H1 (cell line): ENCODE results near the gene TSHZ2. TPM values are rescaled to one million over a fixed set of nuclear protein-coding genes. Genes with fewer than 3 reads are reported as not detected.

Source experiments
- CTCF ChIA-PET: fragments of 300-600 bp; sonication (Branson Sonifier 250); formaldehyde crosslinking; loops from one replicate; lab custom pipeline; 2021; ENCODE audit not compliant: partially characterized antibody; lab: Charles Lee
- POLR2A ChIA-PET: fragments of 300-600 bp; sonication (Branson Sonifier 250); formaldehyde crosslinking; loops from one replicate; lab custom pipeline; 2021; ENCODE audit warnings: inconsistent platforms; ENCODE audit not compliant: partially characterized antibody; lab: Charles Lee
- DNase-seq, 2 experiments: peaks; one replicate each; pipeline versions ENCODE4 v3.0.0 to v3.0.0-alpha.2; 2010 to 2022; ENCODE audit warnings: low spot score in 2 of 2, low read depth in 1 of 2, mixed read lengths in 1 of 2
- FAIRE-seq: peaks from 2 replicates; lab custom pipeline; 2011; peaks lifted over from hg19 to GRCh38; lab: Jason Lieb, UNC
- H2AFZ ChIP-seq: 2 replicates; pipeline ENCODE4 v1.8.1; 2012; ENCODE audit warnings: low read length, inconsistent platforms
- H2AK5ac ChIP-seq: 2 replicates; pipeline ENCODE4 v1.6.1; 2013; ENCODE audit warnings: low read depth, low read length
- H2BK120ac ChIP-seq: replicated peaks from 2 replicates; pipeline ENCODE3; 2013; ENCODE audit warnings: low read depth, low read length, inconsistent platforms
- H2BK12ac ChIP-seq: 2 replicates; pipeline ENCODE4 v1.6.1; 2013; ENCODE audit warnings: low read depth, low read length
- H2BK15ac ChIP-seq: 2 replicates; pipeline ENCODE4 v1.6.1; 2013; ENCODE audit warnings: low read length
- H2BK20ac ChIP-seq: 2 replicates; pipeline ENCODE4 v1.6.1; 2013; ENCODE audit warnings: low read length
- H2BK5ac ChIP-seq: 2 replicates; pipeline ENCODE4 v1.6.1; 2013; ENCODE audit warnings: low read depth, low read length
- H3K14ac ChIP-seq: 2 replicates; pipeline ENCODE4 v1.6.1; 2013; ENCODE audit warnings: inconsistent platforms; ENCODE audit not compliant: insufficient read length
- H3K18ac ChIP-seq: 2 replicates; pipeline ENCODE4 v1.6.1; 2013; ENCODE audit warnings: low read length; ENCODE audit errors: extremely low read depth
- H3K23ac ChIP-seq: 2 replicates; pipeline ENCODE4 v1.6.1; 2013; ENCODE audit warnings: inconsistent platforms; ENCODE audit not compliant: insufficient read length
- H3K23me2 ChIP-seq: 2 replicates; pipeline ENCODE4 v1.6.1; 2013; ENCODE audit warnings: low read depth, low read length
- H3K27ac ChIP-seq: 2 replicates; pipeline ENCODE4 v1.6.1; 2011; ENCODE audit warnings: low read depth, low read length, inconsistent platforms
- H3K27me3 ChIP-seq, 4 experiments: replicated peaks in 1 of 4; 1 replicate in 1 of 4; 2 replicates in 3 of 4; pipeline versions ENCODE4 v1.6.1 to v1.8.1; 2011 to 2013; ENCODE audit warnings: low read length in 3 of 4, mild to moderate bottlenecking in 3 of 4, inconsistent platforms in 2 of 4, mixed read lengths in 2 of 4, moderate library complexity in 1 of 4; ENCODE audit not compliant: control insufficient read depth in 3 of 4, insufficient read depth in 3 of 4; ENCODE audit errors: extremely low read depth in 1 of 4
- H3K36me3 ChIP-seq, 4 experiments: 2 replicates each; pipeline versions ENCODE4 v1.6.1 to v1.8.1; 2011 to 2013; ENCODE audit warnings: mild to moderate bottlenecking in 4 of 4, low read length in 3 of 4, moderate library complexity in 2 of 4, control low read depth in 1 of 4, inconsistent platforms in 1 of 4; ENCODE audit not compliant: insufficient read depth in 4 of 4, control insufficient read depth in 2 of 4
- H3K4ac ChIP-seq: replicated peaks from 2 replicates; pipeline ENCODE3; 2013; ENCODE audit warnings: low read length, low read depth, mixed read lengths, inconsistent platforms; ENCODE audit not compliant: insufficient read length
- H3K4me1 ChIP-seq, 4 experiments: replicated peaks in 1 of 4; 1 replicate in 1 of 4; 2 replicates in 3 of 4; pipeline versions ENCODE4 v1.6.1 to v1.8.1; 2011 to 2013; ENCODE audit warnings: low read length in 3 of 4, inconsistent platforms in 2 of 4, mixed read lengths in 1 of 4; ENCODE audit not compliant: insufficient read depth in 4 of 4, control insufficient read depth in 3 of 4
- H3K4me2 ChIP-seq, 2 experiments: 2 replicates each; pipeline versions ENCODE4 v1.6.1 to v1.8.1; 2011 to 2013; ENCODE audit warnings: low read depth in 2 of 2, low read length in 2 of 2, control low read depth in 1 of 2, inconsistent platforms in 1 of 2, mild to moderate bottlenecking in 1 of 2; ENCODE audit not compliant: insufficient read depth in 1 of 2
- H3K4me3 ChIP-seq, 4 experiments: fragments of 200-600, 300-600 bp in 1 of 4; sonication (generic), shearing (Covaris generic), sonication (Bioruptor Twin) in 1 of 4; 2 replicates each; pipeline versions ENCODE4 v1.5.1 to v1.8.1; 2011 to 2016; ENCODE audit warnings: low read length in 4 of 4, low read depth in 3 of 4, control low read depth in 2 of 4, inconsistent platforms in 2 of 4, mild to moderate bottlenecking in 2 of 4, mixed read lengths in 1 of 4, moderate library complexity in 1 of 4; ENCODE audit not compliant: insufficient read depth in 2 of 4; ENCODE audit errors: extremely low read depth in 1 of 4
- H3K56ac ChIP-seq: replicated peaks from 2 replicates; pipeline ENCODE3; 2013; ENCODE audit warnings: low read depth, mild to moderate bottlenecking, mixed read lengths, low read length, inconsistent platforms; ENCODE audit not compliant: insufficient read length
- H3K79me1 ChIP-seq: 2 replicates; pipeline ENCODE4 v1.6.1; 2013; ENCODE audit warnings: low read depth, low read length, control low read depth
- H3K79me2 ChIP-seq, 2 experiments: 2 replicates each; pipeline versions ENCODE4 v1.6.1 to v1.8.1; 2012 to 2013; ENCODE audit warnings: low read length in 2 of 2, mild to moderate bottlenecking in 2 of 2, inconsistent platforms in 1 of 2; ENCODE audit not compliant: insufficient read depth in 2 of 2, control insufficient read depth in 1 of 2
- H3K9ac ChIP-seq, 4 experiments: replicated peaks in 1 of 4; 1 replicate in 1 of 4; 2 replicates in 3 of 4; pipeline versions ENCODE4 v1.6.1 to v1.8.1; 2011 to 2013; ENCODE audit warnings: low read depth in 3 of 4, low read length in 3 of 4, control low read depth in 2 of 4, mild to moderate bottlenecking in 2 of 4, moderate library complexity in 2 of 4, inconsistent platforms in 1 of 4; ENCODE audit errors: extremely low read depth in 1 of 4
- H3K9me3 ChIP-seq, 2 experiments: 2 replicates each; pipeline versions ENCODE4 v1.6.1 to v1.8.1; 2012 to 2013; ENCODE audit warnings: mild to moderate bottlenecking in 2 of 2, moderate library complexity in 2 of 2, control low read depth in 1 of 2, inconsistent platforms in 1 of 2, low read depth in 1 of 2, low read length in 1 of 2, mixed read lengths in 1 of 2; ENCODE audit not compliant: insufficient read depth in 2 of 2
- H4K20me1 ChIP-seq, 2 experiments: replicated peaks in 1 of 2; 2 replicates each; pipeline versions ENCODE3 to v1.8.1; 2011 to 2013; ENCODE audit warnings: inconsistent platforms in 2 of 2, low read length in 2 of 2, mild to moderate bottlenecking in 1 of 2; ENCODE audit not compliant: insufficient read depth in 2 of 2, control insufficient read depth in 1 of 2
- H4K5ac ChIP-seq: 2 replicates; pipeline ENCODE4 v1.6.1; 2013; ENCODE audit warnings: low read length, low read depth, mixed read lengths, inconsistent platforms; ENCODE audit not compliant: insufficient read length
- H4K8ac ChIP-seq: 2 replicates; pipeline ENCODE4 v1.8.0; 2013; ENCODE audit warnings: mild to moderate bottlenecking, moderate library complexity, low read length, inconsistent platforms; ENCODE audit not compliant: insufficient read depth; ENCODE audit errors: extremely low read depth
- H4K91ac ChIP-seq: replicated peaks from 2 replicates; pipeline ENCODE3; 2013; ENCODE audit warnings: low read length, mixed read lengths, inconsistent platforms; ENCODE audit not compliant: insufficient read length
- KDM1A ChIP-seq: fragments of 200-600, 300-600 bp; sonication (generic); IDR thresholded peaks from 2 replicates; pipeline ENCODE4 v1.7.1; 2016; ENCODE audit warnings: mild to moderate bottlenecking, low read length, borderline replicate concordance
- MAX ChIP-seq: IDR thresholded peaks from 2 replicates; pipeline ENCODE4 v1.6.1; 2012; ENCODE audit warnings: inconsistent platforms
- SIN3A ChIP-seq, 2 experiments: IDR thresholded peaks in 1 of 2; conservative IDR thresholded peaks in 1 of 2; 2 replicates each; pipeline ENCODE4 v1.6.1; 2011 to 2012; ENCODE audit warnings: low read length in 2 of 2, improper control_type of control experiment in 1 of 2, low read depth in 1 of 2, mild to moderate bottlenecking in 1 of 2
- USF2 ChIP-seq: IDR thresholded peaks from 2 replicates; pipeline ENCODE4 v1.6.1; 2011; ENCODE audit warnings: low read length, improper control_type of control experiment
- WGBS, 2 experiments: shearing (Covaris generic) in 1 of 2; methylation state at CpG; one replicate each; pipeline versions ENCODE4 v1.1.6 to v1.1.7; 2013 to 2015; ENCODE audit warnings: low lambda C conversion rate in 2 of 2, mixed read lengths in 2 of 2, inconsistent platforms in 1 of 2, low coverage in 1 of 2, missing lambda C conversion rate in 1 of 2; ENCODE audit not compliant: insufficient replicate concordance in 2 of 2, insufficient coverage in 1 of 2, insufficient read length in 1 of 2; ENCODE audit errors: extremely low coverage in 1 of 2, missing lambda C conversion rate in 1 of 2; 5-methylcytosine and 5-hydroxymethylcytosine counted together
- polyA plus RNA-seq, 7 experiments: library from polyadenylated mRNA; depleted of rRNA in 3 of 7; stranded (reverse) in 5 of 7; unstranded in 2 of 7; fragments of >200 nt in 5 of 7; fragments of 200-250 nt in 2 of 7; gene quantifications; 1 replicate in 5 of 7; 2 replicates in 1 of 7; 4 replicates in 1 of 7; pipeline versions ENCODE4 v1.2.1 to v1.2.3, GENCODE V29; 2011 to 2013; ENCODE audit warnings: missing spikeins in 2 of 7, mixed read lengths in 2 of 7
- total RNA-seq: library from RNA; stranded (reverse); fragmentation: NEBNext Ultra II Directional; extraction: Animal tissue kit (Norgen Biotek cat#: 25700); gene quantifications from 2 replicates; pipeline ENCODE4 v1.2.1, GENCODE V29; 2021

The TSHZ2 gene
- total and polyA plus RNA-seq, 2 of the 8 experiments (the other 6 are each of a cell fraction or from before 2014, with no cell fraction given): 0.14 to 0.30 TPM

- Histone ChIP-seq H3K23ac (no peak overlapping the region), H4K20me1 (no peaks in the 10 kb centered on the region), H3K18ac (no peak overlapping the region), H2BK20ac (no peak overlapping the region), H3K27ac (no peak overlapping the region), H3K4ac (no peak overlapping the region), H3K14ac (no peak overlapping the region), H3K36me3 (no peaks in the 10 kb centered on the region), H2BK15ac (no peak overlapping the region), H3K56ac (no peak overlapping the region), H3K4me1 (peaks cover 2 to 5% (median 4%) of the 10 kb centered on the region in 4 experiments; a peak in 3 of 7 replicates), H3K9me3 (no peaks in the 10 kb centered on the region), H4K8ac (no peak overlapping the region), H3K27me3 (no peaks in the 10 kb centered on the region), H4K91ac (no peak overlapping the region), H3K79me2 (no peaks in the 10 kb centered on the region), H2BK120ac (no peak overlapping the region), H2AK5ac (no peak overlapping the region), H3K4me2 (no peak overlapping the region), H2BK12ac (no peak overlapping the region), H3K79me1 (no peaks in the 10 kb centered on the region), H4K5ac (no peak overlapping the region), H2BK5ac (no peak overlapping the region), H3K9ac (no peak overlapping the region), H2AFZ (no peak overlapping the region), H3K4me3 (no peak overlapping the region), H3K23me2 (no peaks in the 10 kb centered on the region)
- no peak for DNase-seq
- CTCF ChIA-PET: interaction anchor here (1.0 to 1.9 kb wide), 3 partner anchors 10 to 55 kb away, joined by 3 to 4 read pairs (median 3); no protein-coding TSS in a partner anchor
- no peak for TF ChIP-seq USF2
- TF ChIP-seq MAX: no peak
- TF ChIP-seq SIN3A (conservative IDR thresholded peaks at IDR 0.05 in 1 of 2, IDR thresholded peaks at IDR 0.05 in 1 of 2; ENCODE audit: low read depth in 1 of 2, low read length in 2 of 2): no peak
- peak; percentile 79; the same call in 1 of the 2 replicates for TF ChIP-seq KDM1A
- 93% methylated on average over 8 of the region's 8 CpGs; no CpG with 5 or more reads in 1 of the 2 experiments for WGBS, 2 experiments
- POLR2A ChIA-PET: no interaction called here
- FAIRE-seq: no peak
Observed at GRCh38 chr20:53263554-53264438, 291.6 kb downstream of the TSHZ2 start.
